ENCODE results near the gene ALDH1A1.
A peak's percentile ranks its signal among the peaks of the same experiment; 100 is the strongest.

The ALDH1A1 gene

GRCh38 chr9:72960446-72960845 is 7.6 kb upstream of the ALDH1A1 start:
- DNase-seq (ENCODE audit: low read depth): peak; percentile 7
- TF ChIP-seq, protein P1, sequence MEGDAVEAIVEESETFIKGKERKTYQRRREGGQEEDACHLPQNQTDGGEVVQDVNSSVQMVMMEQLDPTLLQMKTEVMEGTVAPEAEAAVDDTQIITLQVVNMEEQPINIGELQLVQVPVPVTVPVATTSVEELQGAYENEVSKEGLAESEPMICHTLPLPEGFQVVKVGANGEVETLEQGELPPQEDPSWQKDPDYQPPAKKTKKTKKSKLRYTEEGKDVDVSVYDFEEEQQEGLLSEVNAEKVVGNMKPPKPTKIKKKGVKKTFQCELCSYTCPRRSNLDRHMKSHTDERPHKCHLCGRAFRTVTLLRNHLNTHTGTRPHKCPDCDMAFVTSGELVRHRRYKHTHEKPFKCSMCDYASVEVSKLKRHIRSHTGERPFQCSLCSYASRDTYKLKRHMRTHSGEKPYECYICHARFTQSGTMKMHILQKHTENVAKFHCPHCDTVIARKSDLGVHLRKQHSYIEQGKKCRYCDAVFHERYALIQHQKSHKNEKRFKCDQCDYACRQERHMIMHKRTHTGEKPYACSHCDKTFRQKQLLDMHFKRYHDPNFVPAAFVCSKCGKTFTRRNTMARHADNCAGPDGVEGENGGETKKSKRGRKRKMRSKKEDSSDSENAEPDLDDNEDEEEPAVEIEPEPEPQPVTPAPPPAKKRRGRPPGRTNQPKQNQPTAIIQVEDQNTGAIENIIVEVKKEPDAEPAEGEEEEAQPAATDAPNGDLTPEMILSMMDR (conservative IDR thresholded peaks at IDR 0.05; ENCODE audit: control insufficient read depth, insufficient read depth, low read depth, low read length): no peak
- no peak overlapping the region for H3K4me3 ChIP-seq (ENCODE audit: control insufficient read depth, low read depth, low read length)

DNA sequence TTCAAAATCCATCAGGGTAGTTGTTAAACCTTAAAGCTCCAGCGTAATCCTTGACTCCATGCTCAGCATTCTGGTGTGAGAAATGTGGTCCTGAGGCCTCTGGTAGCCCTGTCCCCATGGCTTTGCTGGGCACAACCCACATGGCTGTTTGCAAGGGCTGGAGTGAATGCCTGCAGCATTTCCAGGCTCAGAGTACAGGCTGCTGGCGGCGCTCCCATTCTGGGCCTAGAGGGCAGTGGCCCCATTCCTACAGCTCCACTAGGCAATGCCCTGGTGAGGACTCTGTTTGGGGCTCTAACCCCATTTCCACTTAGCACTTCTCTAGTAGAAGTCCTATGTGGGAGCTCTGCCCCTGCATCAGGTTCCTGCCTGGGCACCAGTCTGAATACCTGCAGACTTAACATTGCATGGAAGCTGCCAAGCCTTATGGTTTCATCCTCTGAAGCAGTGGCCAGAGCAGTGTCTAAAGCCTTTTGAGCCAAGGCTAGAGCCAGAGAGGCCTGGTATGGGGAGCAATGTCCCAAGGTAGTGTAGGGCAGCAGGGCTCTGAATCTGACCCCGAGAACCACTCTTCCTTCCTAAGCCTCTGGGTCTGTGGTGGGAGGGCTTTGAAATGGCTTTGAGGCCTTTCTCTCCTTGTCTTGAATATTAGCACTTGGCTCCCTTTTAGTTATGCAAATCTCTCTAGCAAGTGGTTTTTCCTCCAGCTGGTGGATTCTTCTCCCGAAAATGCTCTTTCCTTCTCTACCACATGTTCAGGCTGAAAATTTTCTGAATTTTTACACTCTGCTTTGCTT is 5.8 kb upstream of the ALDH1A1 start:
- H3K4me3 ChIP-seq (ENCODE audit: control insufficient read depth, low read depth, low read length): no peak overlapping the region
- TF ChIP-seq, protein P1 (conservative IDR thresholded peaks at IDR 0.05; ENCODE audit: control insufficient read depth, insufficient read depth, low read depth, low read length): no peak
- no peak for DNase-seq (ENCODE audit: low read depth)

GRCh38 chr9:72955571-72955970 is 2.7 kb upstream of the ALDH1A1 start:
- DNase-seq (ENCODE audit: low read depth): no peak
- TF ChIP-seq, protein P1 (conservative IDR thresholded peaks at IDR 0.05; ENCODE audit: control insufficient read depth, insufficient read depth, low read depth, low read length): no peak
- no peak overlapping the region for H3K4me3 ChIP-seq (ENCODE audit: control insufficient read depth, low read depth, low read length)

- H3K4me3 ChIP-seq (ENCODE audit: control insufficient read depth, low read depth, low read length): no peak overlapping the region
- no peak for DNase-seq (ENCODE audit: low read depth)
- TF ChIP-seq, protein P1 (conservative IDR thresholded peaks at IDR 0.05; ENCODE audit: control insufficient read depth, insufficient read depth, low read depth, low read length): no peak
Observed at GRCh38 chr9:72955126-72955455, 2.2 kb upstream of the ALDH1A1 start.

- TF ChIP-seq, protein P1 (conservative IDR thresholded peaks at IDR 0.05; ENCODE audit: control insufficient read depth, insufficient read depth, low read depth, low read length): no peak
- DNase-seq (ENCODE audit: low read depth): peak; percentile 57
- no peak overlapping the region for H3K4me3 ChIP-seq (ENCODE audit: control insufficient read depth, low read depth, low read length)
Observed at GRCh38 chr9:72954431-72955125, 1.7 kb upstream of the ALDH1A1 start.

DNA sequence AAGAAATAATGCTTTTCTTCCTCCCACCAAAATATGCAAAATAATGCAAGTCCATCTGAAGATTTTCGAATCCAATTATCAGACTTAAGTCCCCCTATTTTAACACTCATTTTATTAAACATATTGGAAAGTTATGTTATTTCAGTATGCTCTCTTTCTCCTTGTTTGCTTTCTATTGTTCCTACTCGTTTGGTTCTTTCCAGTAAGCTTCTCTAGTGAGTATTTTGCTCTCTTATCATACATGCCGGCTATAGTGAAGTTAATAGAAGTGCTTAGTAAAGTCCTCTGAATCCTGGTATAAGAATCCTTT is 517 bp downstream of the ALDH1A1 start:
- H3K4me3 ChIP-seq (ENCODE audit: control insufficient read depth, low read depth, low read length): no peak overlapping the region
- TF ChIP-seq, protein P1 (conservative IDR thresholded peaks at IDR 0.05; ENCODE audit: control insufficient read depth, insufficient read depth, low read depth, low read length): no peak
- DNase-seq (ENCODE audit: low read depth): no peak
